ENCODE results near the gene CAMK4.
"Not testable (repeated sequence)": the region's sequence is repeated elsewhere in the genome, so short reads cannot be mapped to it uniquely, and the experiment has no call there.

Gene CAMK4

GRCh38 chr5:111296570-111296969, 72.4 kb downstream of the CAMK4 start:
- H3K4me3 Mint-ChIP-seq, result no peak overlapping the region
- H3K4me1 Mint-ChIP-seq, result peaks cover 41% of the 10 kb centered on the region
- peaks cover 13% of the 10 kb centered on the region for H3K9me3 Mint-ChIP-seq
- ATAC-seq, result no peak
- H3K36me3 Mint-ChIP-seq (ENCODE audit: low read depth), result peaks cover 27% of the 10 kb centered on the region
- H3K27me3 Mint-ChIP-seq, result no peaks in the 10 kb centered on the region
- DNase-seq, result no peak
- H3K27ac Mint-ChIP-seq, result no peak overlapping the region

DNA sequence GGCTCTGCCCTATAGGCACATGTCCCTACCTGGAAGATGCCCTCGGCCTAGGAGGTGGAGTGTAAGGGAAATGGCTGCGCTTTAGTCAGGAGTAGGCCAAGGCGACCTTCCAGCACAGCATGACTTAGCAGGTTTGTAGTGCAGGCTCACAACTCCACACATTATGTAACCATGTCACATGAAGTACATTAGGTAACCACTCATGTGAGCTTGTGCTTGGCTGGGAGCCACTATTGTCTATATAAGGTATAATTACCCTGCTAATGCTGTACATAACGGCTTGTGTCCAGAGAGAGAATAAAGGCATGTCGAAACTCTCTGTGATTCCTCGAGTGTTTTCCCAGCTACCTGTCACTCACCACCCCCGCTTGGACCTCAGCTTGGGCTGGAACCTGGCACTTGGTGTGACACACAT, 74.9 kb downstream of the CAMK4 start:
- DNase-seq (no peak), ATAC-seq (no peak)
- Mint-ChIP-seq H3K27ac (peak overlapping the region; percentile 53), H3K4me1 (peaks cover 41% of the 10 kb centered on the region), H3K27me3 (no peaks in the 10 kb centered on the region), H3K4me3 (peak overlapping the region; percentile 7), H3K36me3 (ENCODE audit: low read depth) (peaks cover 29% of the 10 kb centered on the region), H3K9me3 (peaks cover 16% of the 10 kb centered on the region)

- H3K36me3 Mint-ChIP-seq (ENCODE audit: low read depth), result peaks cover 29% of the 10 kb centered on the region
- H3K4me1 Mint-ChIP-seq, result peaks cover 41% of the 10 kb centered on the region
- peak overlapping the region; percentile 52 for H3K4me3 Mint-ChIP-seq
- ATAC-seq (peak; percentile 88), DNase-seq (no peak)
- H3K27me3 Mint-ChIP-seq, result no peaks in the 10 kb centered on the region
- peaks cover 16% of the 10 kb centered on the region for H3K9me3 Mint-ChIP-seq
- peak overlapping the region; percentile 86 for H3K27ac Mint-ChIP-seq
These were observed 75.7 kb downstream of the CAMK4 start for GRCh38 chr5:111299831-111300432.

DNA sequence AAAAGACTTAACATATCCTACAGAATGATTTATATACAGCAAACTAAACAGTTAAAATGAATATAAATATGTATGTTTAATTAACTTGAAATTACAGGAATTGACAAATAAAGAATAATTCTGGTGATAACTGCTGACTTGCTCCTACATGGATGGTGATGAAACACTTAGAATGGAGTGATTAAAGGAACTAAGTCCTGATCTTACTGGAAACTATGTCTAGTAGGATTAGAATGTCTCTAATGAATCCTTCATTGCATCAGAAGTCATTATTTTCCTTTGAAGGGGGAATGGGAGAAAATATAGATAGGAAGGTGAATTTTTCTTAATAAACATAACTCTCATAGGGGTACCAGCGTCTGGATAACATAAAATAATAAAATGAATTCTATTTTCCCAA, 77.1 kb downstream of the CAMK4 start:
- Mint-ChIP-seq H3K36me3 (ENCODE audit: low read depth) (peaks cover 29% of the 10 kb centered on the region), H3K27me3 (no peaks in the 10 kb centered on the region), H3K4me1 (peaks cover 38% of the 10 kb centered on the region), H3K9me3 (peaks cover 16% of the 10 kb centered on the region), H3K4me3 (no peak overlapping the region), H3K27ac (no peak overlapping the region)
- ATAC-seq, result no peak
- no peak for DNase-seq

- ATAC-seq, H3K27me3 Mint-ChIP-seq, H3K4me3 Mint-ChIP-seq, DNase-seq, H3K27ac Mint-ChIP-seq: not testable (repeated sequence)
- Mint-ChIP-seq H3K9me3 (peaks cover 16% of the 10 kb centered on the region), H3K36me3 (ENCODE audit: low read depth) (peaks cover 29% of the 10 kb centered on the region), H3K4me1 (peaks cover 32% of the 10 kb centered on the region)
These were observed 77.9 kb downstream of the CAMK4 start for GRCh38 chr5:111302043-111302442.

GRCh38 chr5:111308951-111309350, 84.8 kb downstream of the CAMK4 start:
- ATAC-seq (no peak), DNase-seq (no peak)
- Mint-ChIP-seq H3K36me3 (ENCODE audit: low read depth) (no peaks in the 10 kb centered on the region), H3K27me3 (no peaks in the 10 kb centered on the region), H3K4me3 (no peak overlapping the region), H3K9me3 (no peaks in the 10 kb centered on the region), H3K27ac (no peak overlapping the region), H3K4me1 (peaks cover 51% of the 10 kb centered on the region)

DNA sequence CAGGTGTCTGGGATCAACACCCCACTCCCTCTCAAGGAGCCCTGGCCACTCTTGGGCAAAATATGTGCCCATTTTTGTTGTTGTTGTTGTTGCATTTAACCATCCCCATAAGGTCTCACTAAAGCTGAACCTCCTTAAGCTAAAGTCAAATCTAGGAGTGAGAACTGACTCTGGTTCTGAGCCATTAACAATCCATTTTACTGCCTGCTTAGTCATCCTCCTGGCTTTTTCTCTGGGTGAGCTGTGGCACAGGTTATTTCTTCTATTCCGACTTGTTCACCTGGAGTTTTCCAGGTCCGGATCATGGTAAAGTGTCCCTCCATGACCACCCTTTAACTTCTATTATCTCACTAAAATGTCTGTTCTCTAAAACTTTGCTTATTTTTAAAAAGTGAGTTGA, 85.2 kb downstream of the CAMK4 start:
- peaks cover 53% of the 10 kb centered on the region for H3K4me1 Mint-ChIP-seq
- H3K27ac Mint-ChIP-seq, result no peak overlapping the region
- H3K4me3 Mint-ChIP-seq, result no peak overlapping the region
- no peaks in the 10 kb centered on the region for H3K36me3 Mint-ChIP-seq (ENCODE audit: low read depth)
- no peak for ATAC-seq
- no peaks in the 10 kb centered on the region for H3K27me3 Mint-ChIP-seq
- H3K9me3 Mint-ChIP-seq, result no peaks in the 10 kb centered on the region
- no peak for DNase-seq

GRCh38 chr5:111310711-111311620, 86.8 kb downstream of the CAMK4 start:
- no peak overlapping the region for H3K4me3 Mint-ChIP-seq
- H3K27ac Mint-ChIP-seq, result no peak overlapping the region
- ATAC-seq, result peak; percentile 21
- H3K27me3 Mint-ChIP-seq, result no peaks in the 10 kb centered on the region
- H3K4me1 Mint-ChIP-seq, result peaks cover 66% of the 10 kb centered on the region
- no peaks in the 10 kb centered on the region for H3K36me3 Mint-ChIP-seq (ENCODE audit: low read depth)
- DNase-seq, result no peak
- H3K9me3 Mint-ChIP-seq, result no peaks in the 10 kb centered on the region

GRCh38 chr5:111311666-111312065, 87.5 kb downstream of the CAMK4 start:
- Mint-ChIP-seq H3K9me3 (no peaks in the 10 kb centered on the region), H3K4me1 (peaks cover 72% of the 10 kb centered on the region), H3K27ac (peak overlapping the region; percentile 28), H3K27me3 (no peaks in the 10 kb centered on the region), H3K4me3 (no peak overlapping the region), H3K36me3 (ENCODE audit: low read depth) (no peaks in the 10 kb centered on the region)
- no peak for ATAC-seq
- no peak for DNase-seq

GRCh38 chr5:111313017-111313724, 89.0 kb downstream of the CAMK4 start:
- no peaks in the 10 kb centered on the region for H3K27me3 Mint-ChIP-seq
- no peak for DNase-seq
- H3K27ac Mint-ChIP-seq, result peak overlapping the region; percentile 86
- no peaks in the 10 kb centered on the region for H3K36me3 Mint-ChIP-seq (ENCODE audit: low read depth)
- ATAC-seq, result peak; percentile 94
- H3K9me3 Mint-ChIP-seq, result no peaks in the 10 kb centered on the region
- H3K4me1 Mint-ChIP-seq, result peaks cover 80% of the 10 kb centered on the region
- H3K4me3 Mint-ChIP-seq, result peak overlapping the region; percentile 9

DNA sequence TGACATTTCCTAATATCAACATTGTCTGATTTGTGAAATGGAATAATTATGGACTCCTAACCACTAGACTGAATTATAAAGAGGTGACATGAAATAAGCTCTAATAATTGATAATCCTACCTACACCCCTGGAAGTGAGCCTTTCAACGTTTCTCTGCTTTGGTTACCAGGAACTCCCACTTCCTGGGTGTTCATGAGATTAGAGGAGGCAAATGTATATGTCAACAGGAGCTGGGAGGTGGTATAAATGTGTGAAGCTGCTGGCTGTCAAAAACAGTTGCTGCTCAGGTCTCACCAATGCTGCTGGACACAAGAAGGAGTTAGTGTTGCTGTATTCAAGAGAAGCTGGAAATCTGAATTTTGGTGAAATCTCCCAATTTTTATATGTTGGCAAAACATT, 96.8 kb downstream of the CAMK4 start:
- ATAC-seq (no peak), DNase-seq (no peak)
- Mint-ChIP-seq H3K4me3 (no peak overlapping the region), H3K4me1 (peaks cover 58% of the 10 kb centered on the region), H3K27me3 (no peaks in the 10 kb centered on the region), H3K36me3 (ENCODE audit: low read depth) (peaks cover 39% of the 10 kb centered on the region), H3K27ac (peak overlapping the region; percentile 54), H3K9me3 (peaks cover 28% of the 10 kb centered on the region)

DNA sequence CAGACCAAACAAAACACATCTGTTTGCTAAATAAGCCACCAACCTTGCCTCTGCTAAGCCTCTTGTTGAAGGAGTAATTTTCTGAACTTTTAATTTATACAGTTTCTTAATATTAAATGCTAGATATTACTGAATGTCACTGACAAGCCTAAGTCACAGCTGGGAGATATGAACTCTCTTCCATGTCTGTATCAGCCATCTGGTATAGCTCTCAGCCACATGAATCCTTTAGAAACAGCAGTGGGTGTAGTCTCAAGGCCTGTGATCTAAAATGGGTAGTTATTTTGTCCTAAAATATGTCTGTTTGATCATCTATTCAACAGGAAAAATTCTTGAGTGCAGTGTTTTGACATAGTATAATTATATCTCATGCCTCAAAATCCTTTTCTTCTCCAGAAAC, 97.2 kb downstream of the CAMK4 start:
- DNase-seq (no peak), ATAC-seq (no peak)
- peaks cover 41% of the 10 kb centered on the region for H3K36me3 Mint-ChIP-seq (ENCODE audit: low read depth)
- H3K4me3 Mint-ChIP-seq, result no peak overlapping the region
- H3K27ac Mint-ChIP-seq, result no peak overlapping the region
- peaks cover 30% of the 10 kb centered on the region for H3K9me3 Mint-ChIP-seq
- H3K4me1 Mint-ChIP-seq, result peaks cover 55% of the 10 kb centered on the region
- H3K27me3 Mint-ChIP-seq, result no peaks in the 10 kb centered on the region

DNA sequence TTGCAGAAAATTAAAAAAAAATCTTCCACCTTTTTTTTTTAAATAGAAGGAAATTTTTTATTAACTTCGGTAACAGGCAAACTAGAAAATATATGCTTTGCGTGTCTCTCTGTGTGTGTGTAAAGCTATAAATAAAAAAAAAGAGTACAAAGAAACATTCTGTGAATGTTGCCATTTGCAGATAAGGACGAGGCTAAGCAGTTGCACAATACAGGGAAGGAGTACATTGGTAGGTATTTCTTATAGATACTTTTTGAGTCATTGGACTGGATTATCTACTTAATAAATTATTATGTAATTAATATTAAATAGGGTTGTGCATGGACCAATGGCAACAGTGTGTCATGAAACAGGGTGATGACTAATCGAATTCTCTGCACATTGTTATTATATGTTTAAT, 102.4 kb downstream of the CAMK4 start:
- Mint-ChIP-seq H3K36me3 (ENCODE audit: low read depth) (peaks cover 46% of the 10 kb centered on the region), H3K4me3 (no peak overlapping the region), H3K27me3 (no peaks in the 10 kb centered on the region), H3K4me1 (peaks cover 24% of the 10 kb centered on the region), H3K27ac (no peak overlapping the region), H3K9me3 (peaks cover 36% of the 10 kb centered on the region)
- DNase-seq (no peak), ATAC-seq (no peak)

DNA sequence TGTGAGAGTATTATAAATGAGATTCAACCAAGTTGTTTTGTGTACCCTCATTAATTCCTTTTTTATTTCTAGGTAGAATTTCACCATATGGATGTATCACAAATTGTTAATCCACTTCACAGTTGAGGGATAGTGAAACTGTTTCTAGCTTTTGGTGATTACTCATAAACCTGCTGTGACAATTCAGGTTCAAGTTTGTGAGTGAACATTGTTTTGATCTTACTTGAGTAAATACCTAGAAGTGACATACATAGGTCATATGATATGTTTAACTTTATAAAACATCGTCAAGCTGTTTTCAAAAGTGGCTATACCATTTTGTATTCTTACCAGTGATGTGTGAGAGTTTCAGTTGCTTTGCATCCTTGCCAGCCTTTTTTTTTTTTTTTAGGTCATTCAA, 112.9 kb downstream of the CAMK4 start:
- H3K36me3 Mint-ChIP-seq (ENCODE audit: low read depth), result no peaks in the 10 kb centered on the region
- peak; percentile 76 for ATAC-seq
- no peaks in the 10 kb centered on the region for H3K9me3 Mint-ChIP-seq
- H3K27me3 Mint-ChIP-seq, result no peaks in the 10 kb centered on the region
- H3K4me3 Mint-ChIP-seq, result peak overlapping the region; percentile 16
- H3K27ac Mint-ChIP-seq, result peak overlapping the region; percentile 84
- no peak for DNase-seq
- H3K4me1 Mint-ChIP-seq, result peaks cover 70% of the 10 kb centered on the region

- H3K4me3 Mint-ChIP-seq, result peak overlapping the region; percentile 16
- peak; percentile 84 for ATAC-seq
- H3K9me3 Mint-ChIP-seq, result no peaks in the 10 kb centered on the region
- peaks cover 70% of the 10 kb centered on the region for H3K4me1 Mint-ChIP-seq
- H3K36me3 Mint-ChIP-seq (ENCODE audit: low read depth), result no peaks in the 10 kb centered on the region
- H3K27ac Mint-ChIP-seq, result peak overlapping the region; percentile 84
- no peaks in the 10 kb centered on the region for H3K27me3 Mint-ChIP-seq
- DNase-seq, result no peak
These were observed 113.5 kb downstream of the CAMK4 start for GRCh38 chr5:111337688-111338087.

Measured in activated naive CD8-positive, alpha-beta T cell treated with anti-CD3 and anti-CD28 coated beads, Interleukin-2, amount 50 U/mL, for 24 hours (primary cell).